ENCODE data around the gene GPR162. TPM values are rescaled to one million over a fixed set of nuclear protein-coding genes. Genes with fewer than 3 reads are reported as not detected.

GPR162 gene
- total RNA-seq, 6 experiments from 2014 or later: 0.37 to 3.1 (median 2.1) TPM

GRCh38 chr12:6813363-6813762 lies 8.3 kb upstream of the GPR162 start:
- TF ChIP-seq POLR2A (IDR thresholded peaks at IDR 0.05) (no peak), CTCF (IDR thresholded peaks at IDR 0.05) (no peak)
- WGBS (ENCODE audit: insufficient coverage, low coverage, low lambda C conversion rate, missing lambda C conversion rate): 69% methylated on average over 4 of the region's 4 CpGs
- no peaks in the 10 kb centered on the region for H3K4me1 ChIP-seq
- DNase-seq: no peak
- H3K4me3 ChIP-seq: no peak overlapping the region
- no peak for ATAC-seq
- no peaks in the 10 kb centered on the region for H3K27me3 ChIP-seq
- intact Hi-C loops (cut with DNase I): no loop called here
- H3K9me3 ChIP-seq: no peaks in the 10 kb centered on the region
- no peaks in the 10 kb centered on the region for H3K36me3 ChIP-seq
- no peak overlapping the region for H3K27ac ChIP-seq

- Histone ChIP-seq H3K9me3 (no peaks in the 10 kb centered on the region), H3K4me3 (no peak overlapping the region), H3K36me3 (no peaks in the 10 kb centered on the region), H3K27me3 (no peaks in the 10 kb centered on the region), H3K27ac (no peak overlapping the region), H3K4me1 (no peaks in the 10 kb centered on the region)
- whole genome bisulfite sequencing (ENCODE audit: insufficient coverage, low coverage, low lambda C conversion rate, missing lambda C conversion rate): 64% methylated on average over 3 of the region's 3 CpGs
- intact Hi-C loops (cut with DNase I): no loop called here
- ATAC-seq (no peak), DNase-seq (no peak)
- no peak for TF ChIP-seq POLR2A (IDR thresholded peaks at IDR 0.05)
- no peak for TF ChIP-seq CTCF (IDR thresholded peaks at IDR 0.05)
Observed at GRCh38 chr12:6816598-6816997, 5.0 kb upstream of the GPR162 start.

GRCh38 chr12:6817098-6817497 lies 4.5 kb upstream of the GPR162 start:
- no peaks in the 10 kb centered on the region for H3K27me3 ChIP-seq
- DNase-seq (no peak), ATAC-seq (no peak)
- TF ChIP-seq POLR2A (IDR thresholded peaks at IDR 0.05) (no peak), CTCF (IDR thresholded peaks at IDR 0.05) (no peak)
- H3K4me1 ChIP-seq: peaks cover 0 to 5% (median 0%) of the 10 kb centered on the region in 4 donors
- H3K36me3 ChIP-seq: no peaks in the 10 kb centered on the region
- WGBS (ENCODE audit: insufficient coverage, low coverage, low lambda C conversion rate, missing lambda C conversion rate): 64% methylated on average over 5 of the region's 8 CpGs
- intact Hi-C loops (cut with DNase I): no loop called here
- no peak overlapping the region for H3K27ac ChIP-seq
- no peaks in the 10 kb centered on the region for H3K9me3 ChIP-seq
- no peak overlapping the region for H3K4me3 ChIP-seq

- Histone ChIP-seq H3K27ac (no peak overlapping the region), H3K4me1 (peaks cover 0 to 5% (median 0%) of the 10 kb centered on the region in 4 donors), H3K36me3 (no peaks in the 10 kb centered on the region), H3K4me3 (no peak overlapping the region), H3K9me3 (no peaks in the 10 kb centered on the region), H3K27me3 (no peaks in the 10 kb centered on the region)
- DNase-seq (no peak), ATAC-seq (no peak)
- intact Hi-C loops (cut with DNase I): no loop called here
- 83% methylated on average over 20 of the region's 20 CpGs for WGBS (ENCODE audit: insufficient coverage, low coverage, low lambda C conversion rate, missing lambda C conversion rate)
- TF ChIP-seq POLR2A (IDR thresholded peaks at IDR 0.05) (no peak), CTCF (IDR thresholded peaks at IDR 0.05) (no peak)
Observed at GRCh38 chr12:6817662-6818157, 3.9 kb upstream of the GPR162 start.

- no peak for TF ChIP-seq POLR2A (IDR thresholded peaks at IDR 0.05)
- no peak for TF ChIP-seq CTCF (IDR thresholded peaks at IDR 0.05)
- peak overlapping the region in 1 of 3 donors; percentile 13 for H3K4me3 ChIP-seq
- H3K9me3 ChIP-seq: no peaks in the 10 kb centered on the region
- intact Hi-C loops (cut with DNase I): no loop called here
- WGBS (ENCODE audit: insufficient coverage, low coverage, low lambda C conversion rate, missing lambda C conversion rate): no CpG with 5 or more reads among the region's 10 CpGs
- H3K27me3 ChIP-seq: no peaks in the 10 kb centered on the region
- peak overlapping the region in 1 of 3 donors; percentile 44 for H3K27ac ChIP-seq
- peak; percentile 28 to 72 (median 59) for ATAC-seq
- peaks cover 0 to 5% (median 0%) of the 10 kb centered on the region in 4 donors for H3K4me1 ChIP-seq
- H3K36me3 ChIP-seq: no peaks in the 10 kb centered on the region
- no peak for DNase-seq
Observed at GRCh38 chr12:6818222-6818621, 3.4 kb upstream of the GPR162 start.

Data from right lobe of liver (tissue), 6 donors.